Thyroid gland (tissue), 4 donors: ENCODE measurements around the gene GLOD4. TPM values are rescaled to one million over a fixed set of nuclear protein-coding genes. Genes with fewer than 3 reads are reported as not detected.
"Not testable (repeated sequence)": the region's sequence is repeated elsewhere in the genome, so short reads cannot be mapped to it uniquely, and the experiment has no call there.

ENCODE experiments used
- DNase-seq, 2 donors: peaks; one replicate each; pipeline ENCODE4 v3.0.0-alpha.2; 2019
- H3K27ac ChIP-seq, 3 donors: fragments of 200-600 bp; sonication (generic); 1 replicate in 2 of 3; 2 replicates in 1 of 3; pipeline ENCODE4 v1.5.1; 2016 to 2019; ENCODE audit warnings: mild to moderate bottlenecking in 1 of 3, moderate library complexity in 1 of 3
- H3K27me3 ChIP-seq: fragments of 200-600 bp; sonication (generic); one replicate; pipeline ENCODE4 v1.5.1; 2019
- H3K36me3 ChIP-seq, 2 donors: fragments of 200-600 bp; sonication (generic); one replicate each; pipeline ENCODE4 v1.5.1; 2016 to 2019
- H3K4me1 ChIP-seq, 2 donors: fragments of 200-600 bp; sonication (generic); one replicate each; pipeline ENCODE4 v1.5.1; 2017 to 2019
- H3K4me3 ChIP-seq, 3 donors: fragments of 200-600 bp; sonication (generic); replicated peaks in 1 of 3; 1 replicate in 2 of 3; 2 replicates in 1 of 3; pipeline ENCODE4 v1.5.1; 2016; ENCODE audit warnings: mild to moderate bottlenecking in 1 of 3
- H3K9me3 ChIP-seq: fragments of 200-600 bp; sonication (generic); one replicate; pipeline ENCODE4 v1.5.1; 2017
- POLR2A ChIP-seq, 2 donors: fragments of 450-650 bp; IDR thresholded peaks; one replicate each; pipeline ENCODE4 v1.6.1; 2017; ENCODE audit warnings: antibody characterized with exemption in 2 of 2, mild to moderate bottlenecking in 2 of 2, moderate library complexity in 1 of 2
- WGBS, 2 donors: methylation state at CpG; one replicate each; pipeline ENCODE4 v1.1.5; 2017; 5-methylcytosine and 5-hydroxymethylcytosine counted together
- intact Hi-C: fragments of 100-400 bp; cut with DNase I; formaldehyde crosslinking; loops from one replicate; pipeline ENCODE4 v1.15.1; 2023
- total RNA-seq, 4 donors: library from RNA; depleted of rRNA; stranded (reverse); fragments of >200 nt; gene quantifications; one replicate each; pipeline ENCODE4 v1.2.3, GENCODE V29; 2016
- TF ChIP-seq, protein P1 (sequence below), 6 experiments: fragments of 200-600 bp in 3 of 6; fragments of 450-650 bp in 3 of 6; sonication (generic) in 3 of 6; IDR thresholded peaks; one replicate each; pipeline ENCODE4 v1.5.1; 2016 to 2019; ENCODE audit warnings: antibody characterized with exemption in 6 of 6, mild to moderate bottlenecking in 2 of 6, inconsistent platforms in 1 of 6, moderate library complexity in 1 of 6

GLOD4 gene
- total RNA-seq, result 10 to 100 TPM; 48.9 to 94.6 (median 60.5) TPM

DNA sequence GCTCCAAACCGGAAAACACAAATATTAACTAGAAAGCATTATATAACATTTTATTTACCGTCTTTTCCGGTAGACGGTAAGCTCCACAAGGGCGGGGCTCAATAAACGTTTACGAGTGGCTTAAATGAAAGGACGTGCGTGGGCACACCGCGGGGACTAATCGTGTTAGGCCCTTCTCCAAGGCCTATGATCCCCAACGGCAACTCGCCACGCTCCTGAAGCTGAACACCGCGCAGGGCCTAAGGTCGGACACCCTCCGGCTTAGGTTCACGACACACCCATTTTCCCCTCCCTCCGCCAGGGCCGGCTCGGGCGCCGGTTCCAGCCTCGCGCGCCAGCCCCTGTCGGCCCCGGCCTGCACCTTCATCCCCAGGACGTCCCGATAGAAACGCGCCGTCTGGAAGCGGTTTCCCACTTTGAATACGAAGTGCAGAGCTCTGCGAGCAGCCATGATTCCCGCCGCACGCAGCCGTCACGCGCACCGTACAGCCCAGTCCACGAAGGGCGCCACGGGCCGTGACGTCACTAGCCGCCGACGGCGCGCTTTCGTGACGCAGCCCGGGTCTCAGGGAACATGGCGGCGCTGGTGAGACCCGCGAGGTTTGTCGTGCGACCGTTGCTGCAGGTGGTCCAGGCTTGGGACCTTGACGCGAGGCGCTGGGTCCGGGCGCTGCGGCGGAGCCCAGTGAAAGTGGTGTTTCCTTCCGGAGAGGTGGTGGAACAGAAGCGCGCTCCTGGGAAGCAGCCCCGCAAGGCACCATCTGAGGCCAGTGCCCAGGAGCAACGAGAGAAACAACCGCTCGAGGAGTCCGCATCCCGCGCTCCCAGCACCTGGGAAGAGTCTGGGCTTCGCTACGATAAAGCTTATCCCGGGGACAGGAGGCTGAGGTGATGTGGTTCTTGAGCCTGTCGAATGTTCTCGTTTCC is at the start of gene GLOD4, which contains the start of gene MRM3:
Gene GLOD4 (minus strand): TSS at position 476 of the 927 bp plus-strand sequence. CDS start 25 bp downstream, at position 451.
Gene MRM3 (plus strand): TSS at position 549 of the 927 bp plus-strand sequence. CDS start 26 bp downstream, at position 575.
- H3K4me1 ChIP-seq, result peaks cover 16 to 19% of the 10 kb centered on the region in 2 donors
- peak in 1 of 2 donors; percentile 67 for TF ChIP-seq POLR2A (IDR thresholded peaks at IDR 0.05)
- TF ChIP-seq, protein P1, sequence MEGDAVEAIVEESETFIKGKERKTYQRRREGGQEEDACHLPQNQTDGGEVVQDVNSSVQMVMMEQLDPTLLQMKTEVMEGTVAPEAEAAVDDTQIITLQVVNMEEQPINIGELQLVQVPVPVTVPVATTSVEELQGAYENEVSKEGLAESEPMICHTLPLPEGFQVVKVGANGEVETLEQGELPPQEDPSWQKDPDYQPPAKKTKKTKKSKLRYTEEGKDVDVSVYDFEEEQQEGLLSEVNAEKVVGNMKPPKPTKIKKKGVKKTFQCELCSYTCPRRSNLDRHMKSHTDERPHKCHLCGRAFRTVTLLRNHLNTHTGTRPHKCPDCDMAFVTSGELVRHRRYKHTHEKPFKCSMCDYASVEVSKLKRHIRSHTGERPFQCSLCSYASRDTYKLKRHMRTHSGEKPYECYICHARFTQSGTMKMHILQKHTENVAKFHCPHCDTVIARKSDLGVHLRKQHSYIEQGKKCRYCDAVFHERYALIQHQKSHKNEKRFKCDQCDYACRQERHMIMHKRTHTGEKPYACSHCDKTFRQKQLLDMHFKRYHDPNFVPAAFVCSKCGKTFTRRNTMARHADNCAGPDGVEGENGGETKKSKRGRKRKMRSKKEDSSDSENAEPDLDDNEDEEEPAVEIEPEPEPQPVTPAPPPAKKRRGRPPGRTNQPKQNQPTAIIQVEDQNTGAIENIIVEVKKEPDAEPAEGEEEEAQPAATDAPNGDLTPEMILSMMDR (IDR thresholded peaks at IDR 0.05), result peak in 3 of 6 experiments; percentile 23 to 45 (median 23)
- peak within 1 kb of the TSS in 2 of 3 donors; percentile 81 to 86 for H3K27ac ChIP-seq
- intact Hi-C loops, result no loop called here
- H3K27me3 ChIP-seq, result no peaks in the 10 kb centered on the region
- no peaks in the 10 kb centered on the region for H3K9me3 ChIP-seq
- peaks cover 12 to 13% of the 10 kb centered on the region in 2 donors for H3K36me3 ChIP-seq
- DNase-seq, result peak; percentile 93 to 94
- WGBS, 2 donors, result 0% methylated on average over 25 to 32 of the region's 87 CpGs
- peak within 1 kb of the TSS; percentile 16 to 88 (median 44) for H3K4me3 ChIP-seq

DNA sequence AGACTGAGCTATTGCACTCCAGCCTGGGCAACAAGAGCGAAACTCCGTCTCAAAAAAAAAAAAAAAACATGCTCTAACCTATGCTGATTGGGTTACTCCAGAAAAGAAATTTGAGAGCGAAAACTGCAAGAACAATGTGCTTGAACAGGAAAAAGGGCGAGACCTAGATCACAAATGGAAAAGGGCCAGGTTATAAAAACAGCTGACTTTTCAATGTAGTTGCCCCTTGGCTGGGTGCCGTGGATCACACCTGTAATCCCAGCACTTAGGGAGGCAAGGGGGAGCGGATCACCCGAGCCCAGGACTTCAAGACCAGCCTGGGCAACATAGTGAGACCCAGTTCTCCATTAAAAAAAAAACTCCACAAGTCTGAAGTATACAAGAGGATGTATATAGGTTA is 48.9 kb upstream of the GLOD4 start:
- 74 to 78% methylated on average over 7 of the region's 7 CpGs for WGBS, 2 donors
- Histone ChIP-seq H3K9me3 (no peaks in the 10 kb centered on the region), H3K4me1 (no peaks in the 10 kb centered on the region), H3K27ac (no peak overlapping the region), H3K36me3 (no peaks in the 10 kb centered on the region), H3K4me3 (no peak overlapping the region), H3K27me3 (no peaks in the 10 kb centered on the region)
- intact Hi-C loops, result no loop called here
- DNase-seq, result no peak
- no peak for TF ChIP-seq POLR2A (IDR thresholded peaks at IDR 0.05)
- TF ChIP-seq, protein P1 (IDR thresholded peaks at IDR 0.05), result no peak

GRCh38 chr17:830381-830780 is 48.3 kb upstream of the GLOD4 start:
- WGBS, 2 donors, result 80 to 83% methylated on average over 19 of the region's 19 CpGs
- no peak overlapping the region for H3K4me3 ChIP-seq
- DNase-seq, result no peak
- H3K36me3 ChIP-seq, result no peaks in the 10 kb centered on the region
- intact Hi-C loops, result no loop called here
- no peaks in the 10 kb centered on the region for H3K27me3 ChIP-seq
- no peak for TF ChIP-seq POLR2A (IDR thresholded peaks at IDR 0.05)
- TF ChIP-seq, protein P1 (IDR thresholded peaks at IDR 0.05), result no peak
- no peaks in the 10 kb centered on the region for H3K9me3 ChIP-seq
- no peaks in the 10 kb centered on the region for H3K4me1 ChIP-seq
- no peak overlapping the region for H3K27ac ChIP-seq

GRCh38 chr17:829614-830013 is 47.5 kb upstream of the GLOD4 start:
- H3K4me1 ChIP-seq, H3K9me3 ChIP-seq, H3K27me3 ChIP-seq, intact Hi-C loops, H3K27ac ChIP-seq, H3K4me3 ChIP-seq, H3K36me3 ChIP-seq, DNase-seq: not testable (repeated sequence)
- 78 to 81% methylated on average over 3 of the region's 3 CpGs for WGBS, 2 donors

- TF ChIP-seq, protein P1 (IDR thresholded peaks at IDR 0.05), result no peak
- TF ChIP-seq POLR2A (IDR thresholded peaks at IDR 0.05), result no peak
- H3K27me3 ChIP-seq, result no peaks in the 10 kb centered on the region
- H3K9me3 ChIP-seq, result no peaks in the 10 kb centered on the region
- no peaks in the 10 kb centered on the region for H3K4me1 ChIP-seq
- WGBS, 2 donors, result 74 to 88% methylated on average over 5 of the region's 5 CpGs
- no peak overlapping the region for H3K27ac ChIP-seq
- intact Hi-C loops, result no loop called here
- no peak for DNase-seq
- no peak overlapping the region for H3K4me3 ChIP-seq
- no peaks in the 10 kb centered on the region for H3K36me3 ChIP-seq
Measured at GRCh38 chr17:828761-829160, 46.7 kb upstream of the GLOD4 start.
